NCI-H2227 (cell line): ENCODE results near the gene RPL38.

ENCODE experiments used
- DNase-seq: peaks from one replicate; lab custom pipeline; 2025; ENCODE audit not compliant: unreplicated experiment; lab: John Stamatoyannopoulos, UW

Gene RPL38

DNA sequence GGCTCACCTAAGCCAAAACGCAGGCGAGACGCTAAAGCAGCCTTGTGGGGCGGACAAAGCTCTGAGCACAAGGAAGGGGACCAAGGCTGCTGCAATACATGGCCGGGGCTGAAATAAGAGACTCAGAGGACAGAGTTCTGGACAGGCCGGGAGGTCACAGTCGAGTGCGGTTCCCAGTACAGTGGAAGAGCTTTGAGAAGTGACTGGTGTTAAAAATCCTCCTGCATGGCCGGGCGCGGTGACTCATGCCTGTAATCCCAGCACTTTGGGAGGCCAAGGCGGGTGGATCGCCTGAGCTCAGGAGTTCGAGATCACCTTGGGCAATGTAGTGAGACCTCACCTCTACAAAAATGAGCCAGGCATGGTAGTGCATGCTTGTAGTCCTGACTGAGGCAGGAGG is 20.4 kb downstream of the RPL38 start:
- no peak for DNase-seq

DNA sequence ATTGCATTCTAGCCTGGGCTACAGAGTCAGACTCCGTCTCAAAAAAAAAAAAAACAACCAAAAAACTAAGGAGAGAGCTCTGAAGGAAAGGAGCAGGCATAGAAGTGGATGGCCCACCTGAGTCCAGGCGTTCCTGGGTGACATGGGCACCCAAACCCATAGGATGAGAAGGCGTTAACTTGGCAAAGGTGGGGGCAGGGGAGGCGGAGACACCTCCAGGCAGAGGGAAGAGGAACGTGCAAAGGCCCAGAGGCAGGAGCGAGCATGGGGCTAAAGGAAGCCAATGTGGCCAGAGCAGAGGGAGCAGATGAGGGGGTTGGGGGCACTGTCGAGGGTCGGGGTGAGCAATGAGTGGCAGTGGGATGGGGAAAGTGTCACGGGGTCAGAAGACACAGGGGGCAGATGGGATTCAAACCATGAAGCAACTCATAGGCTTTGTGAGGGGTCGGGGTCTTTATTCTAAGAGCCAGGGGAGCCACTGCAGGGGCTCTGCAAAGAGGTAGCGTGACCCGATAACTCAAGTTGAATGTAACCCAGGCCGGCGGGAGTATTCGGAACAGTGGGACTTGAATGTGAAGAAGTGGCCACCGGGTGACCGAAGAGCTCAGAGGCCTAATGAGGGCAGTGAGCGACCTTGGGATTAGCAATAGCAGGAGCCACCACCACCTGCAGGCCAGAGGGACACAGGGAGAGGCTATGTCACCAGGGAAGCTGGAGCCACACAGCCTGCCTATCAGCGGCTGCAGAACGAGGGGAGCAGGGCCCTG is 21.7 kb downstream of the RPL38 start:
- no peak for DNase-seq

DNA sequence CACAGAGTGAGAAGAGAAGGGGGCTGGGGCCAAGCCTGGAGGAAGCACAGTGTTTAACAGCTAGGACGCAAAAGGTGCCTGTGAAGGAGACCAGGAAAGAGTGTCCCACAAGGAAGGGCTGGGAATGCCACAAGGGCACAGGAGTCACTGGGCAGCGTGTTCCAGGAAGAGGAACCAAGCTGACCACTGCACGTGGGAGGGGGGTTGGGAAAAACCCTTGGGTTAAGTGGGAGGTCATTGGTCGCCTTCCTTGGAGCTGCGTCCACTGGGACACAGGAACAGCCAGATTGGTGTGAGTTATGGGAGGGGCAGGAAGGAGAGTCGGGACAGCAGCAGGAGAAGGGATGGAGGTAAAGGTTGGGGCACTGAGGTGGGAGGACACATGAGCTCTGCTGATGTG is 22.8 kb downstream of the RPL38 start:
- no peak for DNase-seq

GRCh38 chr17:74227271-74228080 is 24.0 kb downstream of the RPL38 start:
- no peak for DNase-seq

- no peak for DNase-seq
Observed at GRCh38 chr17:74228306-74228978, 25.0 kb downstream of the RPL38 start.

DNA sequence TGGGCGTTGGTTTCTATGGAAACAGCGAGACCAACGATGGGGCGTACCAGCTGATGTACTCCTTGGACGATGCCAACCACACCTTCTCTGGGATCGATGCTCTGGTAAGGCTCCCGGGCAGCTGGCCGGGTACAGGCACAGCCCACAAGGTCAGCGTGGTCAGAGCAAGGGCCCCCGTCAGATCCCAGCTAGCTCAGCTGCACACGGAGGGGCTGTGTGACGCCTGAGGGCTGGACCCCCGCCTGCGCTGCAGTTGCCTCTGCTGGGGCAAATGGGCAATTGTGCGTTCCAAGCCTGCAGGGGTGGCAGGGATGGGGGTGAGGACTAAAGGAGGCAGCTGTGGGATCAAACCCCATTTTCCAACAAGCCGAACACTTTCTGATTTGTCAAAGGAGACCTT is 27.4 kb downstream of the RPL38 start:
- peak; percentile 17 for DNase-seq

DNA sequence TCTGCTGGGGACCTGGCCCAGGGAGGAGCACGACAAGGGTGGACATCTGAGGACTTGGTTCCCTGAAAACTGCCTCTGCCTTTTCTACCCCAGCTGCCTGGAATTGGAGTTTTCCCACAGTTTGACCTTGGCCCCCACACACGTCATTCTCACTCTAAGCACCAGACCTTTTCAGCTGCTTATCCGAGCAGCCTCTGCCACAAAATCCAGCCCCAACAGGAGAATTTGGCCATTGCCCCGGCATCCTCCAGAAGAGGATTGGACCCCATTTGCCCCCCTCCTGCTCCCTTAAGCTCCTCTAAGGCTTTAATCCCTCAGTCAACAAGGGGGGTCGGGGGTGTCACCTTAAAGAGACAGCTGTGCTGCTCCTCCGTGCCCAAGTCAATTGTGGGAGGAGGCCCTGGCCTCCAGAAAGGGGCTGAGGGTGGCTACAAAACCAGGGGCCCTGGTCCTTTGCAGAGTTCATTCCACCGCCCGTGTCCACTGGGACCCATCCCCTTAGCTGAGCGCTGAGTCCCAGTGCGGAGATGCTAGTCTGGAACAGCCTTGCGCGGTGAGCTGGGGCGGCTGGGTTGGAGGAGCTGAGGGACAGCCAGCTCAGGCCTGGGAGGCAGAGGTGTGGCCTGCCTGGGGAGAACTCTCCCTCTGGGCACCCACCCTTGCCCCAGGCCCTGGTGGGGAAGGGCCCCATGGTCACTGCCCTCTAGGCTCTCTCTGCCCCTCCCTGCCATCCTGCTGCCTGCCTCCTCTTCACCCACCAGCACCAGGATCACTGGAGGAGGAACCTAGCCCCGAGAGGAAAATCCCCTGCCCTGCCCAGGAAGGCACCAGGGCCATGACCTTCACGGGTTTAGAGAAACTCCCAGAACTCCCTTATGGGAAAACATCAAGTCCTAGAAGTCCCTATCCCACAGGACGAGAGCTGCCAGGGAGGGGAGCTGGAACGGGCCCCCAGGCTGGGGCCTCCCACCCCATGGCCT is 28.7 kb downstream of the RPL38 start:
- DNase-seq, result no peak

DNA sequence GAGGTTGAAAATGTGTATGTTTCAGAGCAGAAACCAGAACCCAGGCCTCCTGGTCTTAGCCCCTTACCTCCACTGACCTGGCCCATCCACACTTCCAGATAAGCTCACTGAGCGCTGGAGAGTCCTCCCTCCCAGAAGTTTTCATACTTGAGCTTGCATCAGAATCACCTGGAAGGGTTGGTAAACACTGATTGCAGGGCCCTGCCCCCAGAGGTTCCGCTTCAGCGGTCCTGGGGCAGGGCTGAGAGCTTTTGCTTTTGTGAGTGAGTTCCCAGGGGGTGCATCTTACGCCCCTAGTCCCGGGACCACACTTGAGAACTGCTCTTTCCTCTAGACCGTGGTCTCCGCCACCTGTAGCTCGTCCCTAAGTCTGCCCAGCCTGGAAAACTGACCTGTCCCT is 30.5 kb downstream of the RPL38 start:
- DNase-seq, result no peak

DNA sequence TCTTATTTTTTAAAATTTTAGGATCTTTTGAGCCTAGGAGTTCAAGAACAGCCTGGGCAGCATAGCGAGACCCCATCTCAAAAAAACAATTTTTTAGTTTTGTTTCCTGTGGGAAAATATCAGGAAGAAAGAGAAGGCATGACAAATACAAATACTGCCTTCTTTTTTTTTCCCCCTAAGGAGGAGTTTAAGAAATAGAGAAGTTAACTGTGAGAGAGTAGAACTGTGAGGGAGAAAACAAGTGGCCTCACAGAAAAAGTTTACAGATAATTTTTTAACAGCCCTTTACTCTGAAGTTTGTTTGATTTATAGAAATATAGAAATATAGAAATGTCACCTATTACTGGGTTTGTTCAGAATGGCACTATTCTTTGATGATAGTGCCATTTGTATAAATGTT is 31.0 kb downstream of the RPL38 start:
- no peak for DNase-seq

- no peak for DNase-seq
Observed at GRCh38 chr17:74235040-74235581, 31.6 kb downstream of the RPL38 start.

GRCh38 chr17:74235911-74236371 is 32.5 kb downstream of the RPL38 start:
- no peak for DNase-seq

DNA sequence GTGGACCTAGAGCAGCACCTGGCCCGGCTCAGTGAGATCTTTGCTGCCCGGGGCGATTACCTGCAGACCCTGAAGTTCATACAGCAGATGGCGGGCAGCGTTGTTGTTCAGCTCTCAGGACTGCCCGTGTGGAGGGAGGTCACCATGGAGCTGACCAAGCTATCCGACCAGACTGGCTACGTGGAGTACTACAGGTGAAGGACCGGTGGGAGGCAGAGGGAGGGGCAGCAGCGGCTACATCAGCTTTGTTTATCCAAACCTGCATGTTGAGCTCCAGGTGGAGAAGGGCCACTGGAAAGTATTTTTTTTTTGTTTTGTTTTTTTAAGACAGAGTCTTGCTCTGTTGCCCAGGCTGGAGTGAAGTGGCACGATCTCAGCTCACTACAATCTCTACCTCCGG is 33.8 kb downstream of the RPL38 start:
- DNase-seq, result no peak

GRCh38 chr17:74239172-74239571 is 35.7 kb downstream of the RPL38 start:
- no peak for DNase-seq

GRCh38 chr17:74240618-74241205 is 37.2 kb downstream of the RPL38 start:
- DNase-seq, result no peak

GRCh38 chr17:74241431-74241830 is 38.0 kb downstream of the RPL38 start:
- DNase-seq, result no peak

GRCh38 chr17:74241847-74242246 is 38.4 kb downstream of the RPL38 start:
- DNase-seq, result no peak

GRCh38 chr17:74243013-74243755 is 39.7 kb downstream of the RPL38 start:
- DNase-seq, result no peak

GRCh38 chr17:74244128-74244527 is 40.6 kb downstream of the RPL38 start:
- no peak for DNase-seq

GRCh38 chr17:74244548-74244947 is 41.1 kb downstream of the RPL38 start:
- DNase-seq, result no peak
